GM23248 (cell line): ENCODE results near the gene SEMA4C.

Experiments
- EZH2 ChIP-seq: fragments of 200-600 bp; sonication (generic); IDR thresholded peaks from 2 replicates; pipeline ENCODE4 v1.6.1; 2018; ENCODE audit warnings: antibody characterized with exemption, mild to moderate bottlenecking; ENCODE audit not compliant: insufficient read depth, poor library complexity, severe bottlenecking
- EZH2phosphoT487 ChIP-seq: fragments of 200-600 bp; sonication (generic); IDR thresholded peaks from 2 replicates; pipeline ENCODE4 v1.6.1; 2018; ENCODE audit warnings: antibody characterized with exemption, moderate library complexity, mild to moderate bottlenecking, low read depth; ENCODE audit not compliant: insufficient read depth

- TF ChIP-seq EZH2phosphoT487 (no peak), EZH2 (no peak)
Measured at GRCh38 chr2:96842600-96842999, 27.3 kb downstream of the SEMA4C start.
